Measurements from ENCODE around the gene CEP83.
"Not testable (repeated sequence)": the region's sequence is repeated elsewhere in the genome, so short reads cannot be mapped to it uniquely, and the experiment has no call there.

CEP83 gene

GRCh38 chr12:94380507-94380906 is 79.2 kb downstream of the CEP83 start:
- no peak for DNase-seq (ENCODE audit: low read depth in 2 of 2)

GRCh38 chr12:94379479-94380113 is 80.1 kb downstream of the CEP83 start:
- no peak for DNase-seq (ENCODE audit: low read depth in 2 of 2)

GRCh38 chr12:94377599-94377998 is 82.1 kb downstream of the CEP83 start:
- no peak for DNase-seq (ENCODE audit: low read depth in 2 of 2)

- no peak for DNase-seq (ENCODE audit: low read depth in 2 of 2)
These were observed 85.5 kb downstream of the CEP83 start for GRCh38 chr12:94374124-94374523.

- DNase-seq (ENCODE audit: low read depth in 2 of 2), result no peak
These were observed 87.2 kb downstream of the CEP83 start for GRCh38 chr12:94372461-94372860.

- DNase-seq (ENCODE audit: low read depth in 2 of 2), result no peak
These were observed 97.0 kb downstream of the CEP83 start for GRCh38 chr12:94362653-94363052.

GRCh38 chr12:94359761-94360160 is 99.9 kb downstream of the CEP83 start:
- DNase-seq (ENCODE audit: low read depth in 2 of 2), result no peak

GRCh38 chr12:94353130-94353529 is 106.5 kb downstream of the CEP83 start:
- DNase-seq (ENCODE audit: low read depth in 2 of 2), result no peak

- no peak for DNase-seq (ENCODE audit: low read depth in 2 of 2)
These were observed 119.1 kb downstream of the CEP83 start for GRCh38 chr12:94340573-94340972.

GRCh38 chr12:94338006-94338794 is 121.5 kb downstream of the CEP83 start:
- no peak for DNase-seq (ENCODE audit: low read depth in 2 of 2)

- DNase-seq (ENCODE audit: low read depth in 2 of 2), result no peak
These were observed 123.3 kb downstream of the CEP83 start for GRCh38 chr12:94336211-94336925.

GRCh38 chr12:94333396-94333795 is 126.3 kb downstream of the CEP83 start:
- DNase-seq (ENCODE audit: low read depth in 2 of 2), result no peak

- no peak for DNase-seq (ENCODE audit: low read depth in 2 of 2)
These were observed 130.3 kb downstream of the CEP83 start for GRCh38 chr12:94329366-94329765.

GRCh38 chr12:94327809-94328208 is 131.9 kb downstream of the CEP83 start:
- no peak for DNase-seq (ENCODE audit: low read depth in 2 of 2)

- no peak for DNase-seq (ENCODE audit: low read depth in 2 of 2)
These were observed 132.9 kb downstream of the CEP83 start for GRCh38 chr12:94326727-94327126.

GRCh38 chr12:94326234-94326633 is 133.4 kb downstream of the CEP83 start:
- no peak for DNase-seq (ENCODE audit: low read depth in 2 of 2)

- no peak for DNase-seq (ENCODE audit: low read depth in 2 of 2)
These were observed 137.3 kb downstream of the CEP83 start for GRCh38 chr12:94322346-94322745.

GRCh38 chr12:94320109-94320508 is 139.6 kb downstream of the CEP83 start:
- no peak for DNase-seq (ENCODE audit: low read depth in 2 of 2)

GRCh38 chr12:94318181-94318580 is 141.5 kb downstream of the CEP83 start:
- no peak for DNase-seq (ENCODE audit: low read depth in 2 of 2)

GRCh38 chr12:94316600-94316999 is 143.1 kb downstream of the CEP83 start:
- not testable (repeated sequence) for DNase-seq (ENCODE audit: low read depth in 2 of 2)

- DNase-seq (ENCODE audit: low read depth in 2 of 2), result no peak
These were observed 147.3 kb downstream of the CEP83 start for GRCh38 chr12:94312378-94312777.

GRCh38 chr12:94309373-94309772 is 150.3 kb downstream of the CEP83 start:
- DNase-seq (ENCODE audit: low read depth in 2 of 2), result no peak

GRCh38 chr12:94308612-94309011 is 151.1 kb downstream of the CEP83 start:
- DNase-seq (ENCODE audit: low read depth in 2 of 2), result no peak
